HepG2 (cell line): ENCODE results near the gene SSTR5. TPM values are rescaled to one million over a fixed set of nuclear protein-coding genes. Genes with fewer than 3 reads are reported as not detected.

Source experiments
- ATAC-seq: fragments of 200-7000 bp; cut with Tn5 transposase; 3 replicates; pipeline ENCODE4 v1.9.1; 2020; ENCODE audit warnings: mild to moderate bottlenecking, moderate library complexity
- BruUV-seq: library from RNA; stranded (reverse); fragments of 400-500 nt; replicated peaks from 2 replicates; lab custom pipeline; 2021; lab: Mats Ljungman, UMichigan
- CTCF ChIA-PET: fragments of 300-600 bp; formaldehyde crosslinking; extraction: SDS; loops from one replicate; lab custom pipeline; 2021; ENCODE audit warnings: low total read pairs, inconsistent platforms, low intra/inter-chr PET ratio; lab: Yijun Ruan, JAX
- POLR2A ChIA-PET: fragments of 350-600 bp; sonication (Branson Sonifier 250); formaldehyde crosslinking; loops from one replicate; lab custom pipeline; 2020; ENCODE audit warnings: antibody characterized with exemption, inconsistent platforms; lab: Yijun Ruan, JAX
- DNase-seq: peaks from one replicate; pipeline ENCODE4 v3.0.0-alpha.2; 2015; ENCODE audit warnings: low spot score
- FAIRE-seq: peaks from 3 replicates; lab custom pipeline; 2011; peaks lifted over from hg19 to GRCh38; lab: Jason Lieb, UNC
- H2AFZ ChIP-seq: one replicate; pipeline ENCODE4 v1.6.1; 2011; ENCODE audit warnings: low read length, inconsistent platforms
- H3K27ac ChIP-seq: fragments of 300-600 bp; 3 replicates; pipeline ENCODE4 v1.8.0; 2011; ENCODE audit warnings: mixed run types, mild to moderate bottlenecking, mixed read lengths, low read length, inconsistent platforms; ENCODE audit not compliant: insufficient read depth; ENCODE audit errors: extremely low read length
- H3K27me3 ChIP-seq, 2 experiments: fragments of 200-600 bp in 1 of 2; 2 replicates in 1 of 2; 3 replicates in 1 of 2; pipeline versions ENCODE4 v1.6.0 to v1.8.0; 2011; ENCODE audit warnings: low read length in 2 of 2, mild to moderate bottlenecking in 2 of 2, moderate library complexity in 2 of 2, inconsistent platforms in 1 of 2; ENCODE audit not compliant: insufficient read depth in 2 of 2, control insufficient read depth in 1 of 2
- H3K36me3 ChIP-seq, 2 experiments: fragments of 200-600 bp in 1 of 2; replicated peaks in 1 of 2; 2 replicates in 1 of 2; 3 replicates in 1 of 2; pipeline versions ENCODE4 v1.5.1 to v1.8.0; 2011; ENCODE audit warnings: low read length in 2 of 2, inconsistent platforms in 1 of 2; ENCODE audit not compliant: insufficient read depth in 2 of 2, control insufficient read depth in 1 of 2
- H3K4me1 ChIP-seq: 2 replicates; pipeline ENCODE4 v1.5.1; 2012; ENCODE audit warnings: low read length, inconsistent platforms; ENCODE audit not compliant: insufficient read depth
- H3K4me2 ChIP-seq: 2 replicates; pipeline ENCODE4 v1.6.0; 2011; ENCODE audit warnings: low read depth, low read length, inconsistent platforms
- H3K4me3 ChIP-seq, 3 experiments: fragments of 200-600 bp in 1 of 3; sonication (generic), shearing (Covaris generic) in 1 of 3; replicated peaks in 1 of 3; 2 replicates each; pipeline ENCODE4 v1.5.1; 2011 to 2016; ENCODE audit warnings: low read length in 3 of 3, inconsistent platforms in 2 of 3, low read depth in 2 of 3, mild to moderate bottlenecking in 2 of 3, control low read depth in 1 of 3, mixed read lengths in 1 of 3; ENCODE audit not compliant: insufficient read depth in 1 of 3
- H3K79me2 ChIP-seq: one replicate; pipeline ENCODE4 v1.6.1; 2011; ENCODE audit warnings: low read length, inconsistent platforms; ENCODE audit not compliant: insufficient read depth
- H3K9ac ChIP-seq: 2 replicates; pipeline ENCODE4 v1.6.0; 2011; ENCODE audit warnings: mild to moderate bottlenecking, low read depth, low read length, inconsistent platforms; ENCODE audit not compliant: insufficient read depth
- H3K9me3 ChIP-seq: 2 replicates; pipeline ENCODE4 v1.5.1; 2012; ENCODE audit warnings: mild to moderate bottlenecking, low read length
- H4K20me1 ChIP-seq: 2 replicates; pipeline ENCODE4 v1.6.0; 2011; ENCODE audit warnings: inconsistent platforms, mild to moderate bottlenecking, low read length, moderate library complexity; ENCODE audit not compliant: insufficient read depth
- ATF1 ChIP-seq: IDR thresholded peaks from 2 replicates; pipeline ENCODE4 v1.6.1; 2016; ENCODE audit warnings: mild to moderate bottlenecking, control low read depth
- BATF2 ChIP-seq: sonication (generic); formaldehyde crosslinking; IDR thresholded peaks from 2 replicates; pipeline ENCODE4 v1.8.0; 2022; ENCODE audit warnings: mild to moderate bottlenecking, missing genetic modification reagents, moderate library complexity
- ETV5 ChIP-seq: IDR thresholded peaks from 2 replicates; pipeline ENCODE4 v1.6.1; 2018; ENCODE audit warnings: missing biosample characterization, missing genetic modification reagents, inconsistent platforms, borderline replicate concordance
- KLF6 ChIP-seq: IDR thresholded peaks from 2 replicates; pipeline ENCODE4 v1.8.0; 2016; ENCODE audit warnings: missing biosample characterization, missing genetic modification reagents
- MAZ ChIP-seq, 2 experiments: sonication (generic) in 1 of 2; formaldehyde crosslinking in 1 of 2; IDR thresholded peaks; 2 replicates each; pipeline versions ENCODE4 v1.5.0 to v1.6.1; 2012 to 2020; ENCODE audit warnings: low read depth in 2 of 2, mild to moderate bottlenecking in 2 of 2, borderline replicate concordance in 1 of 2, improper control_type of control experiment in 1 of 2, low read length in 1 of 2, missing genetic modification reagents in 1 of 2, moderate library complexity in 1 of 2
- NCOA1 ChIP-seq: sonication (generic); formaldehyde crosslinking; IDR thresholded peaks from 2 replicates; pipeline ENCODE4 v1.9.0; 2021; ENCODE audit warnings: missing genetic modification reagents
- ONECUT2 ChIP-seq: sonication (generic); formaldehyde crosslinking; IDR thresholded peaks from 2 replicates; pipeline ENCODE4 v1.4.0; 2020; ENCODE audit warnings: missing genetic modification reagents
- PRDM4 ChIP-seq: sonication (generic); formaldehyde crosslinking; IDR thresholded peaks from 2 replicates; pipeline ENCODE4 v1.9.0; 2021; ENCODE audit warnings: missing genetic modification reagents, borderline replicate concordance
- TBX3 ChIP-seq: fragments of 450-650 bp; IDR thresholded peaks from 2 replicates; pipeline ENCODE4 v1.6.1; 2017; ENCODE audit warnings: antibody characterized with exemption, mild to moderate bottlenecking, inconsistent platforms, borderline replicate concordance
- ZNF251 ChIP-seq: sonication (generic); formaldehyde crosslinking; IDR thresholded peaks from 2 replicates; pipeline ENCODE4 v1.9.0; 2021; ENCODE audit warnings: mild to moderate bottlenecking, missing genetic modification reagents
- ZNF468 ChIP-seq: sonication (generic); formaldehyde crosslinking; IDR thresholded peaks from 2 replicates; pipeline ENCODE4 v1.8.0; 2022; ENCODE audit warnings: mild to moderate bottlenecking, moderate library complexity, missing genetic modification reagents
- ZNF580 ChIP-seq: IDR thresholded peaks from 2 replicates; pipeline ENCODE4 v1.6.1; 2016; ENCODE audit warnings: low read depth, borderline replicate concordance
- ZNF761 ChIP-seq: sonication (generic); formaldehyde crosslinking; conservative IDR thresholded peaks from 2 replicates; pipeline ENCODE4 v1.4.0; 2020; ENCODE audit warnings: mild to moderate bottlenecking, missing genetic modification reagents
- ZNF766 ChIP-seq: sonication (generic); formaldehyde crosslinking; IDR thresholded peaks from 2 replicates; pipeline ENCODE4 v1.5.0; 2020; ENCODE audit warnings: missing genetic modification reagents, borderline replicate concordance
- WGBS: methylation state at CpG from one replicate; pipeline ENCODE4 v1.1.6; 2017; ENCODE audit warnings: low lambda C conversion rate; 5-methylcytosine and 5-hydroxymethylcytosine counted together
- in situ Hi-C: cut with HindIII; loops from 2 replicates; pipeline ENCODE4 v1.10.0; 2017; ENCODE audit warnings: low pct_unique_long_range_greater_than_20kb; ENCODE audit not compliant: extremely low pct_ligation_motif_present
- intact Hi-C: fragments of 100-400 bp; cut with micrococcal nuclease; formaldehyde crosslinking; loops from one replicate; pipeline ENCODE4 v1.10.0; 2022; ENCODE audit not compliant: unreplicated experiment
- polyA plus RNA-seq, 8 experiments: library from polyadenylated mRNA; depleted of rRNA in 3 of 8; stranded (reverse) in 7 of 8; unstranded in 1 of 8; fragments of >200 nt; fragmentation: Illumina TruSeq in 4 of 8; extraction: Trizol in 4 of 8; gene quantifications; 2 replicates each; pipeline versions ENCODE4 v1.2.1 to v1.2.3, GENCODE V29; 2011 to 2016; ENCODE audit warnings: low read depth in 4 of 8, missing spikeins in 1 of 8, mixed read lengths in 1 of 8; ENCODE audit not compliant: insufficient read depth in 1 of 8
- total RNA-seq, 5 experiments: library from RNA; depleted of rRNA; stranded (reverse); fragments of >200 nt; fragmentation: Illumina TruSeq; extraction: Trizol; gene quantifications; 2 replicates each; pipeline ENCODE4 v1.2.3, GENCODE V29; 2016; ENCODE audit warnings: low read depth in 1 of 5

Gene SSTR5
- total and polyA plus RNA-seq, 2 of the 13 experiments (the other 11 are each of a cell fraction or from before 2014, with no cell fraction given) = 0.20 to 0.49 TPM

GRCh38 chr16:1107141-1107540, 34.6 kb downstream of the SSTR5 start (continued):
- TF ChIP-seq PRDM4 (CRISPR knock-in tag) (no peak), ATF1 (CRISPR knock-in tag) (no peak), ZNF761 (no peak), ZNF580 (CRISPR knock-in tag) (no peak)

- no peak overlapping the region for H2AFZ ChIP-seq
- BruUV-seq = no TSS peak
- ChIA-PET CTCF (interaction anchor here (2.7 kb wide), 1 partner anchor 76 kb away, joined by 10 read pairs; no protein-coding TSS in a partner anchor), POLR2A (no interaction called here)
- DNase-seq = no peak
- no peaks in the 10 kb centered on the region for H3K79me2 ChIP-seq
- no peaks in the 10 kb centered on the region for H3K36me3 ChIP-seq
- 13% methylated on average over 9 of the region's 12 CpGs for WGBS
- no peak overlapping the region for H3K4me2 ChIP-seq
- H3K4me1 ChIP-seq = peaks cover 12% of the 10 kb centered on the region
- FAIRE-seq = no peak
- no peak overlapping the region for H3K9ac ChIP-seq
- no peak overlapping the region for H3K27ac ChIP-seq
- H3K9me3 ChIP-seq = no peaks in the 10 kb centered on the region
- H3K27me3 ChIP-seq = peaks cover 29 to 92% of the 10 kb centered on the region in 2 experiments
- ATAC-seq = no peak
- peaks cover 3% of the 10 kb centered on the region; the same call in 1 of the 2 replicates for H4K20me1 ChIP-seq
- TF ChIP-seq ZNF766 (no peak), MAZ (IDR thresholded peaks at IDR 0.05; ENCODE audit: borderline replicate concordance, low read depth, low read length) (no peak), MAZ (CRISPR knock-in tag; IDR thresholded peaks at IDR 0.05; ENCODE audit: low read depth) (no peak), TBX3 (no peak), ZNF468 (CRISPR knock-in tag) (no peak), ONECUT2 (CRISPR knock-in tag) (no peak), KLF6 (CRISPR knock-in tag) (no peak), NCOA1 (CRISPR knock-in tag) (no peak), ZNF251 (no peak), ETV5 (CRISPR knock-in tag) (no peak), BATF2 (CRISPR knock-in tag) (no peak)
- in situ Hi-C loops = no loop called here
- H3K4me3 ChIP-seq = no peak overlapping the region
- intact Hi-C loops = no loop called here
Observed at GRCh38 chr16:1107731-1108130, 35.2 kb downstream of the SSTR5 start.
